Adipose tissue (tissue), 3 donors: ENCODE data around the gene NPS. TPM values are rescaled to one million over a fixed set of nuclear protein-coding genes. Genes with fewer than 3 reads are reported as not detected.

Experiments
- H3K27ac ChIP-seq: one replicate; pipeline ENCODE4 v1.5.1; 2013; ENCODE audit warnings: low read depth, low read length
- WGBS, 3 donors: extraction: QIAGEN DNeasy Blood & Tissue Kit; methylation state at CpG; one replicate each; pipeline ENCODE4 v1.1.7; 2013; 5-methylcytosine and 5-hydroxymethylcytosine counted together
- polyA plus RNA-seq, 3 donors: library from polyadenylated mRNA; stranded (reverse); fragments of 200-250 nt; gene quantifications; one replicate each; pipeline ENCODE4 v1.2.3, GENCODE V29; 2013
- donor health status: healthy with polysubstance abuse.
- donor health status: Bipolar disorder and iron deficiency.
- donor health status: healthy.

NPS gene, protein sequence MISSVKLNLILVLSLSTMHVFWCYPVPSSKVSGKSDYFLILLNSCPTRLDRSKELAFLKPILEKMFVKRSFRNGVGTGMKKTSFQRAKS
- polyA plus RNA-seq, result not detected

DNA sequence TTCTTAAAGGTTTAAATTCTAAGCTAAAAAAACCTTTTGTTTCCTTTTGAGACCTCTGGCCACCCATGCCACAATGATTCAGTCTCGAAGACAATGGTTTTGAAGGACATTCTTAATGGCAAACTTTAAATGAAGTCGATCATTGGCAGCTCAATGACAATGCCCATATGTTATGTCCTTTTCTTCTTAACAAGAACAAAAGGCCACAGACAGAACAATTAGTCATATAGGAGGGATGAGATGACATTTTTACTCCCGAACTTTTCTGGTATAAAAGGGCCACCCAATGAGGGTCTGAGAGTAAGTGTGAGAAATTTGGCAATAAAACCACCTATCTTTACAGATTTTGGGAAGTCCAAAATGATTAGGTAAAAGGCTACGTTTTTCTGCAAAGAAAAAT lies at the start of gene NPS:
Gene NPS (plus strand): TSS at position 301 of the 400 bp plus-strand sequence. CDS start 60 bp downstream, at position 361.
- 48 to 65% (median 64%) methylated on average over 4 of the region's 4 CpGs for WGBS, 3 donors
- H3K27ac ChIP-seq, result no peak within 1 kb of the TSS

DNA sequence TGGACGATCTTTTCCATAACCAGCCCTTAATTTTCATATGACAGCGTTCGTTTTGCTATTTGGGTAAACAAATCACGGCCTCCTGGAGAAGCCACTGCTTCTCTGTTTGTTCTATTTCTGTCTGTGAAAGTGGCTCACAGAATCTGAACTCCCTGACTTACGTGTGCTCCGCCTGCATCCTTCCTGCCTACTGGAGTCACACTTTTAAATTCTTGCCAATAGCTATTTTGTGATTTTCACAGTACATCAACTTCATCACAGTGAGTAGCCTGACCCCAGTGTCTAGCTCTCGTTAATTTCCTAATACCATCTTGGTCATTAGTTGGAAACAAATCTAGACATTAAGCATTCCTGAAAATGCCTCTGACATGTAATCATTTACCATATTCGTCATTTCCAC lies 49.0 kb upstream of the NPS start:
- H3K27ac ChIP-seq, result no peak overlapping the region
- WGBS, 3 donors, result 58 to 70% (median 65%) methylated on average over 8 of the region's 8 CpGs

DNA sequence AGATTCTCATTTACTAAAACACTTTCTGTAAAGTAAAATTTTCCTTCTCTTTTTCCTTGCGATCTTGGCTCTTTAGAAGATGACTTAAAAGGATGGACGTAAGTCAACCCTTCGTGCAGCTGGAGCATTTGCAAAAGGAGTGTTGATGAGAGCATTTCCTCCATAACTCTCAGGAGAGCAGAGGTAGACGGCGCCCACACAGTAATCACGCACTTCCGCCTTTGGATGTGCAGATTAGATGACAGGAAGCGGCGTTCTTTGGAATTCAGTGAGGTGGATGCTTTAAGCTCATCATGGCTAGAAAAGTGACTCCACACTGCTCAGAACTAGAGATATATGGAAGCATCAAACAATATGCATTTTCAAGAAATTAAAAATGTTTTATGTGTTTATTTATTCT lies 43.0 kb upstream of the NPS start:
- 43 to 67% (median 45%) methylated on average over 9 of the region's 9 CpGs for WGBS, 3 donors
- H3K27ac ChIP-seq, result no peak overlapping the region

DNA sequence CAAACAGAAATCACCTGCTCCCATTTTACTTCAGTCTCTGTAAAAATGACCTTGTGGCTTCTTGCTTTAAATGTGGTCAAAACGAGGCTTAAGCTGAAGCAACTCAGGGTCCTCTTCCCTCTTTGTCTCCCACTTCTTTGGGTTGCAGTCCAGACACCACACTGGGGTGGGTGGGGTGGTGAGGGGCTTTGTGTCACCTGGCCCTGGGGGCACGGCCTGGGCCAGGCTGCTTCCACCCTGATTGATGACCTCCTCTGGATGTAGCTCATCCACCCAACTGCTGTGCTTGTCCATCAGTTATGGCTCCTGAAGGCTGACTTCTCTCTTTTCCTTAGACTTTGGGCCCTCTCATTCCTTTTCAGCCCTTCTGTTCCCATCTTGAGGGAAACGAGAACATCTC lies 26.8 kb upstream of the NPS start:
- WGBS, 3 donors, result 59 to 86% (median 78%) methylated on average over 3 of the region's 3 CpGs
- H3K27ac ChIP-seq, result no peak overlapping the region

DNA sequence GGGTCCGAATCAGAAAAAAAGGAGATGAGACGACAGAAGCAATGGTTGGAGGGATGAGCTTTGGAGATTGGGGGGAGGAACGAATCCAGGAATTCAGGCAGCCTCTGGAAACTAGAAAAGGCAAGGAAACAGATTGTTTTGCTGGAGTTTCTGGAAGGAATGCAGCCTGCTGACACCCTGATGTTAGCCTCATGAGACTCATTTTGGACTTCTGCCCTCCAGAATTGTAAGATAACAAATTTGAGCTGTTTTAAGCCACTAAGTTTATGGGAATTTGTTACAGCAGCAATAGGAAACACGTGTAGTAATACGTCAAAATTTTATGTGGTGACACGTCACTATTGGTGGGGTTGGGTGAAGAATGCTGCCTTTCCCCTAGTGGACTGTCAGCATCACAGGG lies 25.6 kb upstream of the NPS start:
- 56 to 59% (median 56%) methylated on average over 6 of the region's 6 CpGs for WGBS, 3 donors
- no peak overlapping the region for H3K27ac ChIP-seq

DNA sequence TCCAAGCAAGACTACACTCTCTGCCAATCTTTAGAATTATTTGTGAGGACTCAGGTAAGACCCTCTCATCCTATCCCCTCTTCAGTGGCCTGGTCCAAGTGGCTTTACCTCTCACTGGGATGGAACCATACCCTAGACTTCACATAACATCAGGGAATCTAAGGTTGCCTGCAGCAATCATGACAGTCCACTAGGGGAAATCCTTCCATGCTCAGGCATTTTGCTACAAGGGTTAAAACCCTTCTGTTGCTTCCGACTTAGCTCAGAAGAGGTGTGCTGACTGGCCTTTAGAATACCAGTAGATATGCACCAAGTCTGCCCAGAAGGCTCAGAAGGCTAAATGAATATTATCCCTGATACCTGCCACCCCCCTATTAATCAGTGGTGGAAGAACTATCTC lies 24.9 kb upstream of the NPS start:
- no peak overlapping the region for H3K27ac ChIP-seq
- WGBS, 3 donors, result 18 to 67% (median 53%) methylated on average over 1 of the region's 1 CpG

DNA sequence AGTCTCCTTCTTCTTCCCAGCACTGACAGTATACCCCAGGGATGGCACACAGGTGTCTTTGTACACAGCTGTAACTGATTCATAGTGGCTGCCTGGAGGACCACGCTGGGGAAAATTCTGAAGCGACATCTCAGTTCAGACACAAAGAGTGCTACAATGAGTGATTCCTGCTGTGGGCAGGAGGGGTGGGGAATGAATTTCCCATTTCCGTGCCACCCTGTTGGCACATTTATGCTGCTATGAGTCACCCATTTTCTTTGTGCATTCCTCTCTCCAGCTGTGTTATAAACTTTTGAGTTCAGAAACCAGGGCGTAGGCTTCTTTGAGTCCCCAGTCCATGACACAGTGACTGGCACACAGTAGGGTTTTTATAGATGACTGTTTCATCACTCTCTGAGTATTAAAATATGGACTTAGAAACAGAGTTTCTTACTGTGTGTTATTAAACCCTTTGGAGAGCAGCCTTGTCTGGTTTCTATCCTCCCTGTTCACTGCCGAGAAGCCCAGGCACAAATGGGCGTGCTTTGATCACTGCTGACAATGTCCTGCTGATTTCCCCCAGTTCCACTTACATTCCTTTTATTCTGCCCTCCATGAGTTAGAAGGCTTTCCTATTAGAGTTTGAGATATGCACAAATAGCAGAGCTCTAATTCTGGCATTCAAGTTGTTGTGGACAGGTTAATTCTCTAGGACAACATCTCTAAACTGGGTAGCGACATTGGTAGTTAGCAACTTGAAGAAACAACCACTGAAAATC lies 24.0 kb upstream of the NPS start:
- H3K27ac ChIP-seq, result no peak overlapping the region
- WGBS, 3 donors, result 71 to 81% (median 80%) methylated on average over 7 of the region's 7 CpGs

DNA sequence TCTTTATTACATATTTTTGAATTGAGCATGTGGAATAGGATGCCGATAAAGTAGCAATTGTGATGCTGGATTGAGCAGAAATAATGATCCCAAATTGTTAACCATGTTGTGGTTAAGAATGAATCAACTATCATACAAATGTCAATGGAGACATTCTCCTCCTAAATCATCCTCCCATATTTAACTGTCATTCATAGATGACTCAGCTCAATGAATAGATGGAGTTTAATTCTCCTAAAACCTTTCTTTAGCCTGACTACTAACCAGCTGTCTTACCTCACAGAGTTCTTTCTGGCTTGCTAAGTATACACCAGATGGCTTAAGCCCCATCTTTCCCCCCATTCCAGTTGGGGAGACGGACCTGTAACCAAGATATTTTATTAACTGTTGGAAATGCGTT lies 23.4 kb upstream of the NPS start:
- H3K27ac ChIP-seq, result no peak overlapping the region
- WGBS, 3 donors, result 68 to 85% (median 81%) methylated on average over 3 of the region's 3 CpGs

DNA sequence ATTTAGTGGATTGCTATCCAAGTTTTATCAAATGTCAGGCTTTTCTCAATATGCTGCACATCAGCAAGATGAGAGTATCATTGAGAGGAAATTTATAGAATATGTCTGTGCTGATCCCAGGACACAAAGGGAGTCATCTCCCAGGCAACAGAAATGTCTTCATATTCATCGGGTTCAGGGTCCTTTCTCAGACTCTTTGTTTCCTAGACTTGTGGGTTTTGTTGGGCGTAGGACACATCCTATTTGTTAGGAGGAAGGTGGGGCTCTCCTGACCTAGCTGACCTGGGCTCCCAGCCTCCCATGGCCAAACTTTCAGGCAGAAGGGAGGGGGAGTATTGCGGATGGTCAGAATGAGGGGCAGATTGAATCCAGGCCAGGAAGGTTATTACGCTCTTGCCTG lies 22.9 kb upstream of the NPS start:
- WGBS, 3 donors, result 79 to 85% (median 81%) methylated on average over 4 of the region's 4 CpGs
- no peak overlapping the region for H3K27ac ChIP-seq

DNA sequence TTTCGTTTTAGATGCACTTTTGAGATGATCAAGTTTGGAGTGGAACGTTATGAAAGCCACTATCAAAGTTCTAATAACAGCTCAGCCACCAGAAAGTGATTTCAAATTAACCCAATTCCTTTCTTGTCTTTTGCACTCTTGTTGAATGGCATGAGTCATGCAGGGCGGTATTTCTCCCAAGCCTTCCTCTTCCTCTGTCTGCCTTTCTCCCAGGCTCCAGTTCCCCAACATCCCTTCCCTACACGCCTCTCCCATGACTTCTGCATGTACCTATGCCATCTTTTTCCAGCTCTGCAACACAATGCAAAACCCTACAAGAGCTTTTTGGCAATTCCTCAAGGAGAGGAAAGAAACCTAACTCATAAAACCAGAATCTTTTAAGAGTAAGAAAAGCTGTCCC lies 21.8 kb upstream of the NPS start:
- H3K27ac ChIP-seq, result no peak overlapping the region
- WGBS, 3 donors, result 58 to 72% (median 59%) methylated on average over 4 of the region's 4 CpGs

DNA sequence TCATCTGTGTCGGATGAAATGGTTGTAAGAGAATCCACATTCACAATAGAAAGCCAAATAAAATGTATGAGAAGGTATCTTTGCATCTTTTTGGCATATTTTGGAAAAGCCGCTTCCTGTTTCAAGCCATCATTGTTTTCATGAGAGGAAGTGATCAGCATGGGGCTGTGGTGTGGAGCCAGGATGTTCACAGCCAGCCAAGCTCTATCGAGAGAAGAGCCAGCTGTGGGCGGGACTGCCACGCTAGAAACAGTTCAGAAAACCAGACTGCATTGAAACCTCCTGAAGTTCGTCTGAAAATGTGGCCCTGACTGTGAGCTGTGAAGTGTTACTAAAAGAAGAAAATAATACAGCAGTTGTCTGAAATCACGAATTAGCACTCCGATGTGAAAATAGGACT lies 21.2 kb upstream of the NPS start:
- 40 to 51% (median 45%) methylated on average over 8 of the region's 8 CpGs for WGBS, 3 donors
- H3K27ac ChIP-seq, result no peak overlapping the region

DNA sequence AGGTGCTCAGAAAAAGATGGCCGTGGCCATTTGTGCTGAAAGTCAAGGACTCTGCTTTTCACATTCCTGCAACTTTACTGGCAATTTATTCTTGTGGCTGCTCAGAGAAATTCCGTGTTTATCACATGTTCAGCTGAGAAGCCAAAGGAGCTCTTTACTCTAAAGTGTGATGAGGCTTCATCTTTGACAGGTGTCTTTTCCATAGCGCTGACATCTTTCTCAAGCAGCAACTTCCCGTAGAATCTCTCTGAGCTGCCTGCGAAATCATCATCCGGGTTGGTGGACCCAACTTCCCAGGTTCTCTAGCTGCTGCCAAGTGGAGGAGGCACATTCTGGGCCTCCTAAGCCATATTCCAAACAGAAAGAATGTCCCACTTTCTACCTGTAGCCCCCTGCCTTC lies 16.9 kb upstream of the NPS start:
- H3K27ac ChIP-seq, result no peak overlapping the region
- WGBS, 3 donors, result 89 to 94% (median 94%) methylated on average over 6 of the region's 6 CpGs

DNA sequence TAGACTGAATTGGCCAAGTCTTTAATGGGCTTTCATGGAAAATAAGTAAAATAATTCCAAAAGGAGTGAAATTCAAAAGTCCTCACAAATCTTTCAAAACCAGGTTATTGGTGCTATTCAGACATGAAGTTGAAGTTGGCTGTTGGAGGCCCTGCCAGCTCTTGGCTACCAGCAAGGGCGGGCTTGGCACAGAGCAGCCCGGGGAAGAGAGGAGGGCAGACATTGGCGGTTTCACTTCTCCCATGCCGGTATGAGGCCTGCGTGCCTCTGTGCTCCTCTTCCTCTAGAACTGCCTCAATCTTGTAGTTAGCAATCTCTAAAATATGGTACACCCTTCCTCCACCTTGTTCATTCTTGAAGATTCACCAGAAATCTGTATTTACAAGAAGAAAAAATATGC lies 16.4 kb upstream of the NPS start:
- 89 to 92% (median 92%) methylated on average over 5 of the region's 5 CpGs for WGBS, 3 donors
- H3K27ac ChIP-seq, result no peak overlapping the region

DNA sequence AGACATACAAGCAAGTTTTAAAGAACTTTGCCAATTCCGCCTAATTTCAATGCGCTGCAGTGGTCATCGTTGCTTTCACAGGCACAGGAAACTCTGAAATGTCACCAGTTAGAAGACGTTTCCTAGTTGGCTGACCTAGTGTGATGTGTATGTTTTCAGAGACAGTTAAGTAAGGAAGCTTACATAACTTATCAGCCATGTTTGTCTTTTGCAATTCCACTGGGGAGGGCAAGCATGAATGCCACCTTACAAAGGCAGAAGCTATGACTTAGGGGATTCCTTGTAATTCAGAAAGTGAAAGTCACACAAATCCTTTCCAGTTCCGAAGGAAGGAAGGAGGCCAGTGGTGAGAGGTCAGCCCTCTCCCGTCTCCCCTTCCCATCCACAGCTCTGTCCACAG lies 15.0 kb upstream of the NPS start:
- H3K27ac ChIP-seq, result no peak overlapping the region
- 42 to 70% (median 49%) methylated on average over 6 of the region's 6 CpGs for WGBS, 3 donors

DNA sequence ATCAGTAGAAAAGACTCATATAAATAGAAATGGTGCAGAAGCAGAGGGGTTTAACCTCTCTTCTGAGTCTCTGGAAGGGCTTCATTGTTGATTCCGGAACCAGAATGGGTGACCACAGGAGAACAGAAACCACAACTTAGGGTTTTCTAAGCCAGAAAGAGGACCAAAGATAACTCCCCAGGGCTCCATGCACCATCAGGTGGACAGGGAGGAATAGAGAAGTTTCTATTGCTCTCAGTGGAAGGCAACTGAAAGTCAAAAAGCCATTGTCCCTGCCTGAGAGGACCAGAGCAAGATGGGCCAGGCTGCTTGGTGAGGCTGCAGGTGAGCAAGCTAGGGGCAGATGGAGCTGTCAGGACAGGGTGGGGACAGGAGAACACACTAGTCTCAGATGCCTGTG lies 14.6 kb upstream of the NPS start:
- WGBS, 3 donors, result 70 to 91% (median 74%) methylated on average over 1 of the region's 1 CpG
- H3K27ac ChIP-seq, result no peak overlapping the region

DNA sequence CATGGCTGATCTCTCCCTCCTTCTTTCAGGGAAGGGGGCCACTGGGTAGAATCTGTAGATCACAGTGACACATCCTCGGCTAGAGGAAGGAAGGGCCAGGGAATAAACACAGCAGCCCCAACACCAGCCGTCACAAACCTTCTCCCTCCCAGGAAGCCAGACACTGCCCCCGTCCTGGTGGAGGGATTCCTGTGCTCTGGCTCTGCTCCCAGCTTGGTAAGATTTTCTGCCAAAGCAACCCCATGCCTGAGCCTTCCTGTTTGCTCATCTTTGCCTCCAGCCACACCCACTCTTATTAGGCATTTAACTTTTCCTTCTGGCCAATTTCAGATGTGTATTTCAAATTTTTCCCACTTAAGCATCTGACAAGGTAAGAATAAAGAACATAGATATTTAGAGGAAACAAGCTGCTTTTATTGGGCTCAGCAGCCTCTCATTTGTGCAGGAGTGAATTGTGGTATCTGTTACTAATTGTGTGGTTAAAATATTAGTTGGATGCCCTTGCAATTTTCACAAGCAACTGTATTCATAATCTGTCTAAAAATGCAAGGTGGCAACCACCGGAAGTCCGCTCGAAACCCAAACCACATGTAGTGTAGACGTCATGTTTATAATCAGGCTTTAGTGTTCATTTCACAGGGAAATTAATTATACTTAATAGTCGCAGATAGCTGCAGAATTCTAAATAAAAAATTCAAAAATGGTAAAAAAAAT lies 13.2 kb upstream of the NPS start:
- H3K27ac ChIP-seq, result no peak overlapping the region

DNA sequence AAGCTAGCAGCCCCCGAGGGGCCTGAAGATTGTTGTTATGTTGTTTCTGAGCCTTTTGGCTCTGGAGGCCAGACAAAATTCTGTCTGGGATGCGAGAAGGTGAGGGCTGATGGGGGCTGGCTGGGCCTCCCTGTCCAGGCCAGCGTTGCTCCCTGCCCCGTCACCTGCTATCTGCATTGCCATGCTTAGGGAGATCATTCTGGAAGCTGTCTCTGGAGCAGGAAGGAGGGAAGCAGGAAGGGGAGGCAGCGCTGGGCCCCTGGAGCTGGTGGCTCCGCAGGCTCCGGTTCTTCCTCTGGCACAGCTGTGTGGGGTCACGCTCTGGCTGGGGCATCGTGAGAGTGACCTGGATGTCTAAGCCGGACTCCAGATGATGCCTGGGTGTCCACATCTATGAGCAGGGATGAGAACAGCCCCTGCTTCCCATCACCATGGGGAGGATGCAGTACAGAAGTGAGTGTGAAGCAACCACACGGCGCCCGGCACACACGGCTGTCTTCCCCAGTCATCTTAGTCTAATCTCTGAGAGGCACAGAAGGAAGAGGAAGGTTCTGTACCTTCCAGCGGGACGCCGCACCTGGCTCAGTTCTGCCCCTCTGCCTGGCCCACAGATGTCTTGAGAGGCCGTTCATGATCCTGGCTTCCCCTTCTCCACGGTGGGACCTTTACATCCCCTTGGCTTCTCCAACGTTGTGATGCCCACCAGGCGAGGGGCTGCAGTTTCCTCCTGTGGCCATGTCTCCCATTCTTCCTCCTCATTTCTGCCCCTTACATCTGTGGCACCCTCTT lies 11.9 kb upstream of the NPS start:
- 75 to 88% (median 87%) methylated on average over 21 of the region's 21 CpGs for WGBS, 3 donors

More for the DNA sequence above, 13.2 kb upstream of the NPS start:
- WGBS, 3 donors, result 61 to 64% (median 63%) methylated on average over 8 of the region's 8 CpGs

DNA sequence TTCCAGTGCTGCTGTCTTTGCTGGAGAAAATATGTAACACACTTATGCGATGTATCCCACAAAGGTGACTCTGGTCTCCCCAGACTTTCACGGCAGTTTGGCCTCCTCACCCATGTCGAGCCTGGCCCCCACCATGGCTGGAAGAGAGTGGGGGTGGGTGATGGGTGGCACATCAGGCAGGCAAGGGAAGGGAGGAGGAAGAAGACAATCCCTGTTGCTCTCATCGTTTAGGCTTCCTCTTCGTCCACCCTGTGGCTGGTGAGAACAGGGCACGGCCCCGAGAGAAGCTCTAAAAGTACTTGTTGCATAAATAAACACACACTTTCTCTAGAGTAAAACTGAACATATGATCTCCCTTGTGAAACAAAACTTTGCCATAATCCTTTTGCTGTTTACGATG lies 11.2 kb upstream of the NPS start:
- WGBS, 3 donors, result 76 to 85% (median 77%) methylated on average over 8 of the region's 8 CpGs
- no peak overlapping the region for H3K27ac ChIP-seq

More for the DNA sequence above, 11.9 kb upstream of the NPS start:
- no peak overlapping the region for H3K27ac ChIP-seq

DNA sequence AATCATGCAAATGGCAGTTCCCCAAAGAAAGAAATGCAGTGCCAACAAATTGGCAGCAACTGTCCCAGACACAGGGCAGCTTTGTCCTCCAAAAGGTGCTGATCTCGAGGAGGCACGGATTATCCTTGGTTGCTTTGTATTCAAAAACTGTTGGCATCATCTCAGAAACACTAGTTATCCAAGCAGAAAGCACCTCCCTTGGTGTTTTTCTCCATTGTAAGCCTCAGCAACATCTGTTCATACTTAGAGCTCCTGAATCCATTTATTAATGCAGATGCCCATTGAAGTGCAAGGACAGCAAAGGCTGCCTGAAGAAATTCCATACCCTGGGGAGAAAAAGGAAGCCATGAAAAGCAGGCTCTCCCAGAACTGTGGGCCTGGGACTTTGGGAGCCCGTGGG lies 1.1 kb upstream of the NPS start:
- WGBS, 3 donors, result 69 to 86% (median 81%) methylated on average over 3 of the region's 3 CpGs
- no peak overlapping the region for H3K27ac ChIP-seq
